GM10248 (cell line): ENCODE results near the gene RAG1.

Experiments used
- CTCF ChIA-PET: fragments of 300-600 bp; sonication (Branson Sonifier 250); formaldehyde crosslinking; extraction: SDS; loops from one replicate; lab custom pipeline; 2021; ENCODE audit warnings: antibody characterized with exemption; lab: Yijun Ruan, JAX
- POLR2A ChIA-PET: fragments of 350-650 bp; sonication (Branson Sonifier 250); formaldehyde crosslinking; extraction: SDS; loops from one replicate; lab custom pipeline; 2020; ENCODE audit warnings: antibody characterized with exemption; lab: Yijun Ruan, JAX
- DNase-seq: peaks from one replicate; pipeline ENCODE4 v3.0.0; 2012; ENCODE audit errors: extremely low spot score
- TF ChIP-seq, protein P1 (sequence below): IDR thresholded peaks from 2 replicates; pipeline ENCODE4 v1.5.1; 2012; ENCODE audit warnings: mild to moderate bottlenecking, low read depth; ENCODE audit errors: extremely low read depth, missing control alignments, control extremely low read depth

RAG1 gene

DNA sequence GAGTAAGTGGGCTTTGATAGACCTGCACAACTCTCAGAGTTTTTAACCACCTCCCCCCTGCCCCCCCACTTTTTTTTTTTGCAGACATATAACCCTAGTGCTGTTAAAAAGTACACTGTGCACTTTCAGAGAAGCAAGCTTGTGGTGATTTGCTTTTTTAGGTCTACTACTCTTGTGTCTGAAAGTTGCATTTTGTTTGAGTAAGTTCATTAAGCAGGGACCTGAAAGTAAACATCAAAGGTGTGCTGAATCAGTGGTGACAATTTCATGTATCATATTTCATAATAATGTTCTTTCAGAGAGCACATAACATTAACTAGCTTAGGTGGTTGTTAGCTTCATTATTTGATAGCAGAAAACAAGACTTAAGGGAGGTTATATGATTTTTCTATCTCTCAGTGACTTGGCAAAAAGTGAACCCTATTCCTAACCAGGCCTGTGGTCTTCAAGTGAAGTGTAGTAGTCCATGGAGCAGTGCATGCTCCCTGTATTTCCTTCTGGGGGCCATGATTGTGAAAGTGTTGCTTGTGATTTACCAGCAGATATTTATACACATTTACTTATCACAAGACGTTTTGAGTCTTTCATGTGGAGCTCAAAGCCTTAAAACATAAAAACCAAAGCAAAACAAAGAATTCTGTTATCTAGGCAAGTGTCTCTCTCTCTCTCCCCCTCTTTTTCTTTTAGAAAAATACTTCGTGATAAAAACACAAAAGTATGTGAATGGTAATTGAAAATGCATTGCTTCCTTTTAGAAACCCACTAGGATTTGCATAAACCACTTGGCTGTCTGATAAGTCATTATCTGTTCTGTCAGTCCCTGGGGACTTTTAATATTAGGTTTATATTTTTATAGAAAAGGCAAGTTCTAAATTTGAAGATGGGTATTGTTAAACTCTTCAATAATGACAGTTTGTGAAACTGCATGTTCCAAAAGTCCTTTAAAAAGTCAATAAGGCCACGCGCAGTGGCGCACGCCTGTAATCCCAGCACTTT lies 37.7 kb downstream of the RAG1 start:
- ChIA-PET CTCF (interaction anchor here (1.4 kb wide), 1 partner anchor 20 kb away, joined by 3 read pairs; no protein-coding TSS in a partner anchor), POLR2A (no interaction called here)
- DNase-seq: no peak
- TF ChIP-seq, protein P1, sequence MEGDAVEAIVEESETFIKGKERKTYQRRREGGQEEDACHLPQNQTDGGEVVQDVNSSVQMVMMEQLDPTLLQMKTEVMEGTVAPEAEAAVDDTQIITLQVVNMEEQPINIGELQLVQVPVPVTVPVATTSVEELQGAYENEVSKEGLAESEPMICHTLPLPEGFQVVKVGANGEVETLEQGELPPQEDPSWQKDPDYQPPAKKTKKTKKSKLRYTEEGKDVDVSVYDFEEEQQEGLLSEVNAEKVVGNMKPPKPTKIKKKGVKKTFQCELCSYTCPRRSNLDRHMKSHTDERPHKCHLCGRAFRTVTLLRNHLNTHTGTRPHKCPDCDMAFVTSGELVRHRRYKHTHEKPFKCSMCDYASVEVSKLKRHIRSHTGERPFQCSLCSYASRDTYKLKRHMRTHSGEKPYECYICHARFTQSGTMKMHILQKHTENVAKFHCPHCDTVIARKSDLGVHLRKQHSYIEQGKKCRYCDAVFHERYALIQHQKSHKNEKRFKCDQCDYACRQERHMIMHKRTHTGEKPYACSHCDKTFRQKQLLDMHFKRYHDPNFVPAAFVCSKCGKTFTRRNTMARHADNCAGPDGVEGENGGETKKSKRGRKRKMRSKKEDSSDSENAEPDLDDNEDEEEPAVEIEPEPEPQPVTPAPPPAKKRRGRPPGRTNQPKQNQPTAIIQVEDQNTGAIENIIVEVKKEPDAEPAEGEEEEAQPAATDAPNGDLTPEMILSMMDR: no peak

DNA sequence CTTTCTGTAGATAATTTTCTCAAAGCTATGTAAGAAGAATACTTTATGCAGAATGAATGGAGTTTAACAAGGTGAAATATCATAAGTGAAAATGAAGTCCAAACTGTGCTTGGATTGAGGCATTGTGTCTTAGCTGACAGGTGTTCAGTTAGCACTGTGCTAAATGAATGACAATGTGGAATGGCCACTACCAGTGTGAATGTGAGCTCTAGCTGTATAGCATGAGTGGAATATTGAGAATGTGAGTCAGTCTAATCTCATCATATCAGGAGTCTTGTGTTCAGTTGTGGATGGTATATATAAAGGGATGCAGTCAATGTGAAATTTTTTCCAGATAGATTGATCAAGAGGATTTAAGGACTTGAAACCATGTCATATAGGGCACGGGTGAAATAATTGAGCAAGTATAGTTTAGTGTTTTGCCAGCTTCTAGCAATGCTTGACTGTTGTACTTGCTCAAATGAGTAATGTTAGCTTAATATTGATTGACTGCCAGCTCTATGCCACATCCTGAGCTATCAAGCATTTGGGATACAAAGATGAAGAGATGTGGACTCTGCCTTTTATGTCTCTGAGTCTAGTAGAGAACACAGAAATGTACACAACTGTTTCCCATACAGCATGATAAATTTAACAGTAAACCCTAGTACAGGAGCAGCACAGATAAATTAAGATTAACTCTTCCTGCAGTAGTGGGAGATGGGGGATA lies 40.8 kb downstream of the RAG1 start:
- TF ChIP-seq, protein P1: no peak
- no peak for DNase-seq
- ChIA-PET CTCF (interaction anchor here (0.7 to 1.7 kb wide), 10 partner anchors 8 to 138 kb away, joined by 3 to 5 read pairs (median 3); no protein-coding TSS in a partner anchor), POLR2A (no interaction called here)

DNA sequence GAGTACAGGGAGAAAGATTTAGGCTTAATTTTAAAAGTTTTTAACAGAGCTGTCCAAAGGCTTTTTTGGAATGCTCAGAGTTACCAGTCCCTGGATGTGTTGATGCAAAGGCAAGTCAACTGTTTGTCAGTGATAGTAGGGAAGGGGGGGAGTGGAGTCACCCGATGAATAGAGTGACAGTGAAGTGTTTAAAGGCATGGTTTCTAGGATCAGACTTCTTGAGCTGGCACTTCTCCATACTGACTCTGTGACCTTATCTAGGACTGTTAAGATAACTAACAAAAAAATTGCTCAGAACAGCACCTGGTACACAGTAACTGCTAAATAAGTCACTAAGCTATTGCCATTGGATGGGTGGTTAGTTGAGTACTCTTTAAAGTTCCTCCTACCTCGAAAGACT lies 41.6 kb downstream of the RAG1 start:
- TF ChIP-seq, protein P1: no peak
- no peak for DNase-seq
- CTCF ChIA-PET: interaction anchor here (0.8 to 1.7 kb wide), 7 partner anchors 10 to 137 kb away, joined by 3 to 5 read pairs (median 3); no protein-coding TSS in a partner anchor
- POLR2A ChIA-PET: no interaction called here

DNA sequence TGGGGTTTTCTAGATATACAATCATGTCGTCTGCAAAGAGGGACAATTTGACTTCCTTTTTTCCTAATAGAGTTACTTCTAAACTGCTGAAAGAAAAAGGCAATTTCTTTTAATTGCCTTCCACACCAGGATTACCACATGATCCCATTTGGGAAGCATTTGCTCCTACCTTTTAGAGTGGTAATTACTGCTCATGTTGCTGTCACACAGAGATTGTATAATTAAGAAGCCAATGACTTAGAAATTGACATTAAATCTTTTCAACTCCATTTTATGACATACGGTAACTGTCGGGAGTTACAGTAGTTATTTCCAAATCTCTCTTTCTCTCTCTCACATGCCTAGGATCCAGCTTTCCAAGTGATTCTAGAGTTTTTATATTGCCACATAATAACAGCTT lies 48.0 kb downstream of the RAG1 start:
- DNase-seq: no peak
- TF ChIP-seq, protein P1: no peak
- POLR2A ChIA-PET: no interaction called here
- CTCF ChIA-PET: no interaction called here

DNA sequence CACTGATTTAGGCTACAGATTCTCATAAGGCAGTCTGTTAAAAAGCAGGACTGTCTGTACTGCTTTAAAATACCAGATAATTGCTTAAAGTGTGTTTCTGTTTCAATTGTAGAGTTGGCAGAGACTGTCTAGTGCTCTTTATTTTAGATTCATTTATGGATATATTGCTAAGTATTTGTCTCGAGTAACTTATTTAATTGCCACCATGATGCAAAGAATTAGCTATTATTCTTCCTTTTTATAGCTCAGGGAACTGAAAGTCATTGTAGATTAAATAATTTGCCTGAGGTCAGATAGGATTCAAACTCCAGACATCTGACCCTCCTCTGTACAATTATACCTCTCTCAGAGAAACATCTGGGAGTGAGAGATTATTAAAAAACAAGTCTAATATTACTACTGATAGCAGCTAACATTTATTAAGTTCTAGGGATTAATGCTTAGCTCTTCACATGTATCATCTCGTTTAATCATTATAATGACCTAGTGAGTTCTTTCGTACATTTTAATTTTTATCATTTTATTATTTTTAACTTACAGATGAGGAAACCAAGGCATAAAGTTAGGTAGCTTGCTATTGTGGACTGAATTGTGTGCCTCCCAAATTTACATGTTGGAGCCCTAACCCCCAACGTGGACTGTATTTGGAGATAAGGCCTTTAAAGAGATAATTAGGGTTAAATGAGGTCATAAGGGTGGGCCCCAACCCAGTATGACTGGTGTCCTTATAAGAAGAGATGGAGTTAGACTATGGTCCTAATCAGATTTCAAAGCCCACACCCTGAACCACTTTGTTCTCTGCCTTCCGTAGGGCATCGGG lies 49.9 kb downstream of the RAG1 start:
- ChIA-PET CTCF (interaction anchor here (1.4 to 4.0 kb wide), 4 partner anchors 9 to 129 kb away, joined by 4 to 25 read pairs (median 8); no protein-coding TSS in a partner anchor), POLR2A (interaction anchor here (0.6 kb wide), 1 partner anchor 121 kb away, joined by 3 read pairs; no protein-coding TSS in a partner anchor)
- TF ChIP-seq, protein P1: no peak
- no peak for DNase-seq
